Neutrophil (primary cell): ENCODE measurements around the gene SLC38A4.

Experiments
- H3K27ac ChIP-seq: fragments of 200-600 bp; sonication (generic); 2 replicates; pipeline ENCODE4 v1.5.1; 2016; ENCODE audit warnings: mild to moderate bottlenecking, moderate library complexity
- H3K27me3 ChIP-seq: fragments of 200-600 bp; sonication (generic); 2 replicates; pipeline ENCODE4 v1.6.0; 2016; ENCODE audit warnings: mild to moderate bottlenecking
- H3K36me3 ChIP-seq: fragments of 200-600 bp; sonication (generic); 2 replicates; pipeline ENCODE4 v1.5.1; 2017
- H3K4me1 ChIP-seq, 2 experiments: fragments of 200-600 bp in 1 of 2; sonication (generic) in 1 of 2; 1 replicate in 1 of 2; 2 replicates in 1 of 2; pipeline versions ENCODE4 v1.5.1 to v1.6.1; 2013 to 2016; ENCODE audit warnings: low read depth in 1 of 2, low read length in 1 of 2, mild to moderate bottlenecking in 1 of 2, moderate library complexity in 1 of 2; ENCODE audit not compliant: control insufficient read depth in 1 of 2, insufficient read depth in 1 of 2
- H3K4me3 ChIP-seq, 2 experiments: fragments of 200-600 bp in 1 of 2; sonication (generic) in 1 of 2; 1 replicate in 1 of 2; 2 replicates in 1 of 2; pipeline ENCODE4 v1.5.1; 2013 to 2016; ENCODE audit warnings: low read depth in 1 of 2, low read length in 1 of 2, mild to moderate bottlenecking in 1 of 2, moderate library complexity in 1 of 2
- H3K9me3 ChIP-seq: fragments of 200-600 bp; sonication (generic); 2 replicates; pipeline ENCODE4 v1.5.1; 2016
- TF ChIP-seq, protein P1 (sequence below): fragments of 200-600 bp; sonication (generic); IDR thresholded peaks from 2 replicates; pipeline ENCODE4 v1.5.1; 2016; ENCODE audit warnings: antibody characterized with exemption

SLC38A4 gene

DNA sequence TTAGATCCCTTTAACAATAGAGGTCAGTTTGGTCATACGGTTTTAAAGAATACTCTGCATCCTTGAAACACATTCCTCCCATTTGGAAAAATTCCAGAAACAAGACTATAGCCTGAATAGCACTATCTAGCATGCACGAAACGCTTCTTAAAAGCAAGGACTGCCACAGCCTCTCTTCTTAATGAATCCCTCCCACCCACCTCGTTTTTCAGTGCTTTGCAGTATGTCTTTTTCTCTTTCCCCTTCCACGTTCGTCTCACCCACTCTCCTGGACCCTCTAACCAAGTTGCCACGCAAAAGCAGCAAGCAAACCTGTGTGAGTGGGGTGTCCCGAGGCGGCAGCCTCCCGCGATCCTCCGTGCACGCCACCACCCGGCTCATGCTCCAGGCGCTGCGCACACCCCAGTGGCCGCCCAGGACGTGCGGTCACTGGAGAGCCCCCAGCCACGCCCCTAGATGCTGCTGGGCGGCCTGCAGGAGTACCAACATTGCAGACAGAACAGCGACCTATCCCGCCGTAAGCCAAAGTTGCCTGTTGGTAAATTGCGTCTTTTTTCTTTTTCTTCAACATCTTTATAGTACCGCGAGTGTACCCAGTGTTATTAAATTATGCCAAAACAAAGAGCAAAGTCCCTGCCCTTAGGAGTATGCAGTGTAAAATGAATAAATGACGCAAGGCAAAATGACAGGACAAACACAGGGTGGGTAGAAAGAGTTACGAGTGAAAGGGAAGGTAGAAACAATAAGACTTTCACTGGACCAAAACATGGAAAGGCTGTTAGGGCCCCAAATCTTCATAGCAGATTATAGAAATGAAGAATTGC lies at the start of gene SLC38A4:
SLC38A4 (minus strand) TSS at position 407 of the 824 bp plus-strand sequence. CDS start 32,926 bp downstream, outside the sequence.
- H3K4me3 ChIP-seq, result no peak within 1 kb of the TSS
- H3K27me3 ChIP-seq, result peaks cover 77% of the 10 kb centered on the region
- no peaks in the 10 kb centered on the region for H3K9me3 ChIP-seq
- no peaks in the 10 kb centered on the region for H3K36me3 ChIP-seq
- no peak within 1 kb of the TSS for H3K27ac ChIP-seq
- H3K4me1 ChIP-seq, result no peaks in the 10 kb centered on the region
- TF ChIP-seq, protein P1, sequence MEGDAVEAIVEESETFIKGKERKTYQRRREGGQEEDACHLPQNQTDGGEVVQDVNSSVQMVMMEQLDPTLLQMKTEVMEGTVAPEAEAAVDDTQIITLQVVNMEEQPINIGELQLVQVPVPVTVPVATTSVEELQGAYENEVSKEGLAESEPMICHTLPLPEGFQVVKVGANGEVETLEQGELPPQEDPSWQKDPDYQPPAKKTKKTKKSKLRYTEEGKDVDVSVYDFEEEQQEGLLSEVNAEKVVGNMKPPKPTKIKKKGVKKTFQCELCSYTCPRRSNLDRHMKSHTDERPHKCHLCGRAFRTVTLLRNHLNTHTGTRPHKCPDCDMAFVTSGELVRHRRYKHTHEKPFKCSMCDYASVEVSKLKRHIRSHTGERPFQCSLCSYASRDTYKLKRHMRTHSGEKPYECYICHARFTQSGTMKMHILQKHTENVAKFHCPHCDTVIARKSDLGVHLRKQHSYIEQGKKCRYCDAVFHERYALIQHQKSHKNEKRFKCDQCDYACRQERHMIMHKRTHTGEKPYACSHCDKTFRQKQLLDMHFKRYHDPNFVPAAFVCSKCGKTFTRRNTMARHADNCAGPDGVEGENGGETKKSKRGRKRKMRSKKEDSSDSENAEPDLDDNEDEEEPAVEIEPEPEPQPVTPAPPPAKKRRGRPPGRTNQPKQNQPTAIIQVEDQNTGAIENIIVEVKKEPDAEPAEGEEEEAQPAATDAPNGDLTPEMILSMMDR, result no peak

DNA sequence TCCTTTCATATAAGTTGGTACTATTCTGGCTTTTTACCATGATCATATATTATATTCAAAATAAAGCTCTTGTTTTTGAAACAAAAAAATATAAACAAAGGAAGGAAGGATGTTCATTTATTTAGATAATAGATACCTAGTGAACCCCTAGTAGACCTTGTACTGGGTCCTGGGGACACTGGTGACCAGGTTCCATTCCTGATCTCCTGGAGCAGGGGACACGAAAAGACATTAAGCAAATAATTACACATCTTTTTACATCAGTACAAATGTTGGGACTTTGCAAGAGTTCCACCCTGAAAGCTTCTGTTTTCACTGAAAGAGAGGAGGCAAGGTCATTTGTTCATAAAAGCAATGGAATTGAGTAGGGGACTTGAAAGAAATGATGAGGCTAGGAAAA lies 49.3 kb upstream of the SLC38A4 start:
- H3K4me3 ChIP-seq, result no peak overlapping the region
- H3K27ac ChIP-seq, result no peak overlapping the region
- H3K36me3 ChIP-seq, result no peaks in the 10 kb centered on the region
- no peaks in the 10 kb centered on the region for H3K9me3 ChIP-seq
- TF ChIP-seq, protein P1, result no peak
- no peaks in the 10 kb centered on the region for H3K27me3 ChIP-seq
- H3K4me1 ChIP-seq, result no peaks in the 10 kb centered on the region

DNA sequence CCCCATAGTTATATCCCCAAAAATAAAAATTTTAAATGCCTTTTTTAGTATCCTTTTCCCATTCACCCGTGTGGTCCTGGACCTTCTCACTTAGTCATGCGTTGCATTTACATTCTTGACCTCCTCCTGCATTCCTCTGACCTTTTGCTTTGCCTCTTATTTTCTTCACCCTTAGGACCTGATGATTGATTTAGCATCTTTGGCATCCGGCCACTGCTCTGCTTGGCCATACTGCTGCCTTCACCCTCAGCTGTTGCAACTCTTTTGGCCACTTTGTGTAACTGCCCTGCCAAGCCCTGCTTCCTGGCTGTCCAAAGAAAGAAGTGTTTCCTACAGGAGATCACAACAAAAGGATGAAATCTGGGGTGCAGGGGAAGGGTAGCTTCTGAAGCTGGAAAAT lies 48.8 kb upstream of the SLC38A4 start:
- no peak overlapping the region for H3K4me3 ChIP-seq
- H3K36me3 ChIP-seq, result no peaks in the 10 kb centered on the region
- H3K4me1 ChIP-seq, result no peaks in the 10 kb centered on the region
- TF ChIP-seq, protein P1, result no peak
- H3K27ac ChIP-seq, result no peak overlapping the region
- no peaks in the 10 kb centered on the region for H3K9me3 ChIP-seq
- no peaks in the 10 kb centered on the region for H3K27me3 ChIP-seq

DNA sequence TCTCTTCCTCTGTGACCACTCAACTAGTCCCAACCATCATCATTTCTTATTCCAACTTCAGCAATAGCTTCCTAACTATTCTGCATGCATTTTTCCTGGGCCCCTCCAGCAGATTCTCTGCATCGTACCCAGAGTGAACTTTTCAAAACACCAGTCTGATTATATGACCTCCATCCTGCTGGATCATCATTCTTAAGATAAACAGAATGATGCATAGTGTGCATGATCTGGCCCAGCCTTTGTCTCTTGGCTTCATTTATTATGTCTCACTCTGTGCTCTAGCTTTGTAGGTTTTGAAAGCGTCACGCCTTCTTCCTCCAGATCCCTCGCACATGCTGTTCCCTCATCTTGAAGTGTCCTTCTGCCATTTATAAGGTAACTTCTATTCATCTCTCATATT lies 46.3 kb upstream of the SLC38A4 start:
- H3K9me3 ChIP-seq, result no peaks in the 10 kb centered on the region
- H3K27me3 ChIP-seq, result no peaks in the 10 kb centered on the region
- H3K27ac ChIP-seq, result no peak overlapping the region
- no peaks in the 10 kb centered on the region for H3K4me1 ChIP-seq
- H3K36me3 ChIP-seq, result no peaks in the 10 kb centered on the region
- H3K4me3 ChIP-seq, result no peak overlapping the region
- TF ChIP-seq, protein P1, result no peak

- Histone ChIP-seq H3K27me3 (no peaks in the 10 kb centered on the region), H3K9me3 (no peaks in the 10 kb centered on the region), H3K4me1 (no peaks in the 10 kb centered on the region), H3K4me3 (no peak overlapping the region), H3K36me3 (no peaks in the 10 kb centered on the region), H3K27ac (no peak overlapping the region)
- TF ChIP-seq, protein P1, result no peak
These were observed 39.5 kb upstream of the SLC38A4 start for GRCh38 chr12:46865311-46865710.
